H9 (cell line): ENCODE results near the gene CACNG5. TPM values are rescaled to one million over a fixed set of nuclear protein-coding genes. Genes with fewer than 3 reads are reported as not detected.

Experiments
- DNase-seq: peaks from one replicate; pipeline ENCODE4 v3.0.0-alpha.2; 2017
- H2AFZ ChIP-seq: one replicate; pipeline ENCODE4 v1.6.1; 2013; ENCODE audit warnings: mild to moderate bottlenecking, low read length, control low read depth, moderate library complexity
- H2AK5ac ChIP-seq: 2 replicates; pipeline ENCODE4 v1.6.1; 2013; ENCODE audit warnings: low read length, control low read depth, mixed read lengths; ENCODE audit not compliant: insufficient read length
- H2BK120ac ChIP-seq: one replicate; pipeline ENCODE4 v1.6.1; 2013; ENCODE audit warnings: low read depth, mild to moderate bottlenecking, low read length, control low read depth, inconsistent platforms; ENCODE audit not compliant: poor library complexity, severe bottlenecking
- H2BK12ac ChIP-seq: 2 replicates; pipeline ENCODE4 v1.6.1; 2013; ENCODE audit warnings: low read length, control low read depth, mixed read lengths, low read depth; ENCODE audit not compliant: insufficient read length
- H2BK15ac ChIP-seq: 2 replicates; pipeline ENCODE4 v1.6.1; 2013; ENCODE audit warnings: low read depth, low read length, control low read depth
- H2BK20ac ChIP-seq: one replicate; pipeline ENCODE4 v1.6.1; 2013; ENCODE audit warnings: low read depth, mild to moderate bottlenecking, low read length, control low read depth, inconsistent platforms; ENCODE audit not compliant: poor library complexity, severe bottlenecking
- H2BK5ac ChIP-seq: 2 replicates; pipeline ENCODE4 v1.6.1; 2013; ENCODE audit warnings: low read length, control low read depth, mixed read lengths; ENCODE audit not compliant: insufficient read length
- H3K14ac ChIP-seq: 2 replicates; pipeline ENCODE4 v1.6.1; 2013; ENCODE audit warnings: low read length, control low read depth; ENCODE audit not compliant: insufficient read depth
- H3K18ac ChIP-seq: 2 replicates; pipeline ENCODE4 v1.6.1; 2013; ENCODE audit warnings: low read depth, mild to moderate bottlenecking, mixed read lengths, low read length, control low read depth; ENCODE audit not compliant: insufficient read length
- H3K23ac ChIP-seq: 2 replicates; pipeline ENCODE4 v1.6.1; 2013; ENCODE audit warnings: low read length, control low read depth, mixed read lengths, low read depth; ENCODE audit not compliant: insufficient read length
- H3K23me2 ChIP-seq: 2 replicates; pipeline ENCODE4 v1.6.1; 2013; ENCODE audit warnings: low read depth, mild to moderate bottlenecking, mixed read lengths, low read length, control low read depth; ENCODE audit not compliant: insufficient read length, poor library complexity, severe bottlenecking
- H3K27ac ChIP-seq: 2 replicates; pipeline ENCODE4 v1.5.1; 2013; ENCODE audit warnings: low read length, control low read depth, mixed read lengths, low read depth; ENCODE audit not compliant: insufficient read length
- H3K27me3 ChIP-seq: 2 replicates; pipeline ENCODE4 v1.6.1; 2013; ENCODE audit warnings: low read length, control low read depth, inconsistent platforms; ENCODE audit not compliant: insufficient read depth
- H3K4ac ChIP-seq: 2 replicates; pipeline ENCODE4 v1.6.1; 2013; ENCODE audit warnings: low read depth, mild to moderate bottlenecking, control low read depth, inconsistent platforms, low read length, moderate library complexity
- H3K4me1 ChIP-seq: 2 replicates; pipeline ENCODE4 v1.6.1; 2013; ENCODE audit warnings: low read length, control low read depth, inconsistent platforms; ENCODE audit not compliant: insufficient read depth
- H3K4me2 ChIP-seq: 2 replicates; pipeline ENCODE4 v1.6.1; 2013; ENCODE audit warnings: low read length, control low read depth, mixed read lengths; ENCODE audit not compliant: insufficient read length, insufficient read depth
- H3K56ac ChIP-seq: 2 replicates; pipeline ENCODE4 v1.6.1; 2013; ENCODE audit warnings: low read depth, mild to moderate bottlenecking, mixed read lengths, low read length, control low read depth; ENCODE audit not compliant: insufficient read length
- H3K79me1 ChIP-seq: 2 replicates; pipeline ENCODE4 v1.6.1; 2013; ENCODE audit warnings: low read depth, mild to moderate bottlenecking, moderate library complexity, low read length, control low read depth, inconsistent platforms; ENCODE audit not compliant: insufficient read depth, poor library complexity, severe bottlenecking
- H3K79me2 ChIP-seq: 2 replicates; pipeline ENCODE4 v1.6.1; 2013; ENCODE audit warnings: low read length, control low read depth, inconsistent platforms; ENCODE audit not compliant: insufficient read depth
- H3K9ac ChIP-seq: 2 replicates; pipeline ENCODE4 v1.6.1; 2013; ENCODE audit warnings: low read length, control low read depth, mixed read lengths; ENCODE audit not compliant: insufficient read length; ENCODE audit errors: extremely low read depth
- H3K9me3 ChIP-seq: one replicate; pipeline ENCODE4 v1.6.1; 2013; ENCODE audit warnings: low read depth, low read length, inconsistent platforms; ENCODE audit not compliant: control insufficient read depth
- H3T11ph ChIP-seq: one replicate; pipeline ENCODE4 v1.6.1; 2013; ENCODE audit warnings: mild to moderate bottlenecking, low read length, control low read depth, inconsistent platforms
- H4K20me1 ChIP-seq: one replicate; pipeline ENCODE4 v1.6.1; 2013; ENCODE audit not compliant: control insufficient read depth, insufficient read length, insufficient read depth
- H4K5ac ChIP-seq: 2 replicates; pipeline ENCODE4 v1.6.1; 2013; ENCODE audit warnings: low read depth, mild to moderate bottlenecking, mixed read lengths, low read length, control low read depth; ENCODE audit not compliant: insufficient read length
- H4K8ac ChIP-seq: replicated peaks from 2 replicates; pipeline ENCODE4 v1.6.1; 2013; ENCODE audit warnings: low read length, control low read depth, mixed read lengths, low read depth; ENCODE audit not compliant: insufficient read length
- H4K91ac ChIP-seq: 2 replicates; pipeline ENCODE4 v1.6.1; 2013; ENCODE audit warnings: low read depth, mild to moderate bottlenecking, moderate library complexity, mixed read lengths, low read length, control low read depth; ENCODE audit not compliant: insufficient read length
- H3K27ac Mint-ChIP-seq, 3 experiments: 2 replicates in 2 of 3; 3 replicates in 1 of 3; pipeline ENCODE4 v1.8.0; 2020 to 2021; ENCODE audit warnings: mixed read lengths in 3 of 3, mild to moderate bottlenecking in 1 of 3, moderate library complexity in 1 of 3
- H3K27me3 Mint-ChIP-seq: 2 replicates; pipeline ENCODE4 v1.8.0; 2021; ENCODE audit warnings: low read depth, mild to moderate bottlenecking, moderate library complexity, mixed read lengths
- H3K36me3 Mint-ChIP-seq, 3 experiments: 2 replicates in 2 of 3; 3 replicates in 1 of 3; pipeline ENCODE4 v1.8.0; 2020 to 2021; ENCODE audit warnings: low read depth in 3 of 3, mixed read lengths in 3 of 3; ENCODE audit not compliant: insufficient read depth in 1 of 3
- H3K4me1 Mint-ChIP-seq, 2 experiments: 2 replicates each; pipeline ENCODE4 v1.8.0; 2020; ENCODE audit warnings: mixed read lengths in 2 of 2
- H3K4me3 Mint-ChIP-seq, 2 experiments: 2 replicates in 1 of 2; 3 replicates in 1 of 2; pipeline ENCODE4 v1.8.0; 2020 to 2021; ENCODE audit warnings: mild to moderate bottlenecking in 2 of 2, mixed read lengths in 2 of 2, moderate library complexity in 1 of 2
- H3K9me3 Mint-ChIP-seq, 2 experiments: 2 replicates in 1 of 2; 3 replicates in 1 of 2; pipeline ENCODE4 v1.8.0; 2020; ENCODE audit warnings: mild to moderate bottlenecking in 2 of 2, mixed read lengths in 2 of 2, moderate library complexity in 1 of 2
- WGBS: extraction: QIAGEN DNeasy Blood & Tissue Kit; methylation state at CpG from one replicate; pipeline ENCODE4 v1.1.7; 2013; ENCODE audit warnings: missing lambda C conversion rate, low lambda C conversion rate, mixed read lengths; ENCODE audit not compliant: insufficient read length; ENCODE audit errors: extremely low coverage; 5-methylcytosine and 5-hydroxymethylcytosine counted together
- total RNA-seq: library from RNA; stranded (reverse); gene quantifications from 2 replicates; pipeline ENCODE4 v1.2.1, GENCODE V29; 2021
- TF ChIP-seq, protein P1 (sequence below): fragments of 200-600 bp; sonication (generic); conservative IDR thresholded peaks from 3 replicates; pipeline ENCODE4 v1.8.0; 2021; ENCODE audit warnings: antibody characterized with exemption, mild to moderate bottlenecking

CACNG5 gene
- total RNA-seq, 1 experiment from 2014 or later = 1.6 TPM

DNA sequence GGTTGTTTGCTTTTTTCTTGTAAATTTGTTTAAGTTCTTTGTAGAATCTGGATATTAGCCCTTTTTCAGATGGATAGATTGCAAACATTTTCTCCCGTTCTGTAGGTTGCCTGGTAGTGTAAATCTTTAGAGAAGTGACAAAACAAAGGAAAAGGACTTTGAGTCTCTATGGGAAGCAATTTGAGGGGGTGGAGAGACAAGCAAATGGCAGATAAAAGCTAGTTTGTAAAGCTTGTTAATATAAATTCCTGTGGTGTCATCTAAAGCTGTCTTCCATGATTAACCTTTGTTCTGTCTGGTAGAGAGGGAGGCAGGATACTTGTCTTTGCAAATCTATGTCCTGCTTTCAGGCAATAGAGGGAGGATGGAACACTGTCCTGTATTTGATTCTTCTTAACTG, 89.0 kb downstream of the CACNG5 start:
- peaks cover 6% of the 10 kb centered on the region in 2 experiments for H3K4me1 Mint-ChIP-seq

More for the DNA sequence above, 89.0 kb downstream of the CACNG5 start:
- Histone ChIP-seq H4K5ac (no peak overlapping the region), H3K56ac (no peak overlapping the region), H4K20me1 (no peaks in the 10 kb centered on the region), H3K18ac (no peak overlapping the region), H3K9me3 (no peaks in the 10 kb centered on the region), H3K14ac (no peak overlapping the region), H2BK120ac (no peak overlapping the region), H3K4ac (no peak overlapping the region), H3K4me2 (no peak overlapping the region), H3K79me1 (no peaks in the 10 kb centered on the region), H2BK12ac (no peak overlapping the region), H4K8ac (no peak overlapping the region), H3K9ac (no peak overlapping the region), H4K91ac (no peak overlapping the region), H3K79me2 (no peaks in the 10 kb centered on the region), H3K4me1 (no peaks in the 10 kb centered on the region), H3K23me2 (no peaks in the 10 kb centered on the region), H3T11ph (no peak overlapping the region), H3K23ac (no peak overlapping the region), H2BK15ac (no peak overlapping the region), H2AFZ (no peak overlapping the region), H3K27me3 (no peaks in the 10 kb centered on the region), H2BK20ac (no peak overlapping the region), H3K27ac (no peak overlapping the region), H2AK5ac (no peak overlapping the region), H2BK5ac (no peak overlapping the region)
- TF ChIP-seq, protein P1, sequence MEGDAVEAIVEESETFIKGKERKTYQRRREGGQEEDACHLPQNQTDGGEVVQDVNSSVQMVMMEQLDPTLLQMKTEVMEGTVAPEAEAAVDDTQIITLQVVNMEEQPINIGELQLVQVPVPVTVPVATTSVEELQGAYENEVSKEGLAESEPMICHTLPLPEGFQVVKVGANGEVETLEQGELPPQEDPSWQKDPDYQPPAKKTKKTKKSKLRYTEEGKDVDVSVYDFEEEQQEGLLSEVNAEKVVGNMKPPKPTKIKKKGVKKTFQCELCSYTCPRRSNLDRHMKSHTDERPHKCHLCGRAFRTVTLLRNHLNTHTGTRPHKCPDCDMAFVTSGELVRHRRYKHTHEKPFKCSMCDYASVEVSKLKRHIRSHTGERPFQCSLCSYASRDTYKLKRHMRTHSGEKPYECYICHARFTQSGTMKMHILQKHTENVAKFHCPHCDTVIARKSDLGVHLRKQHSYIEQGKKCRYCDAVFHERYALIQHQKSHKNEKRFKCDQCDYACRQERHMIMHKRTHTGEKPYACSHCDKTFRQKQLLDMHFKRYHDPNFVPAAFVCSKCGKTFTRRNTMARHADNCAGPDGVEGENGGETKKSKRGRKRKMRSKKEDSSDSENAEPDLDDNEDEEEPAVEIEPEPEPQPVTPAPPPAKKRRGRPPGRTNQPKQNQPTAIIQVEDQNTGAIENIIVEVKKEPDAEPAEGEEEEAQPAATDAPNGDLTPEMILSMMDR = no peak
- Mint-ChIP-seq H3K36me3 (no peaks in the 10 kb centered on the region; a peak in 1 of 7 replicates), H3K4me3 (no peak overlapping the region), H3K9me3 (peaks cover 2 to 4% of the 10 kb centered on the region in 2 experiments; a peak in 4 of 5 replicates), H3K27me3 (peaks cover 6% of the 10 kb centered on the region), H3K27ac (no peak overlapping the region)
- DNase-seq = no peak
- no CpG with 5 or more reads among the region's 1 CpG for WGBS
